ENCODE data around the gene ERBB4. TPM values are rescaled to one million over a fixed set of nuclear protein-coding genes. Genes with fewer than 3 reads are reported as not detected.
"Not testable (repeated sequence)": the region's sequence is repeated elsewhere in the genome, so short reads cannot be mapped to it uniquely, and the experiment has no call there.

ERBB4 gene
- total RNA-seq, 1 donor from 2014 or later = 17.8 TPM

GRCh38 chr2:212528106-212528856 lies 10.3 kb downstream of the ERBB4 start:
- no peak for DNase-seq

GRCh38 chr2:212526059-212526458 lies 12.5 kb downstream of the ERBB4 start:
- DNase-seq = no peak

GRCh38 chr2:212523756-212524155 lies 14.8 kb downstream of the ERBB4 start:
- peak; percentile 63 for DNase-seq

GRCh38 chr2:212520340-212520739 lies 18.3 kb downstream of the ERBB4 start:
- no peak for DNase-seq

DNA sequence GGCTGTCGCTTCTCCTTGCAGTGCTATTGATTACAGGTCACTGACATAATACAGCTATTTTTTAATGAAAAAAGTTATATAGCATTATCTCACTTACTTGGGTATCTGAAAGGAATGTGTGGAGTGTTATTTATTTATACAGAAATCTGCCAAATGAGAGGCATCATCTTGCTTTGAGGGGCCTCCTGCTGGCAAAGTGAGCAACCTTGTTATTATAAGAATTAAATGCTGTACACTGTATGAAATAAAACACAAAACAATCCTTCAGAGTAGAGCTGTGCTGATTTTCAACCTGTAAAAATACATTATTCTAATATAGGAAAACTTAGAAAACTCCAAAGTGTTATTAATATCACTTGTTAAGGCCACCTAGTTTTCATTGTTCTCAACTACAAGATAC lies 20.9 kb downstream of the ERBB4 start:
- DNase-seq = no peak

GRCh38 chr2:212505586-212505985 lies 33.0 kb downstream of the ERBB4 start:
- DNase-seq = no peak

- no peak for DNase-seq
Measured at GRCh38 chr2:212495046-212495445, 43.6 kb downstream of the ERBB4 start.

DNA sequence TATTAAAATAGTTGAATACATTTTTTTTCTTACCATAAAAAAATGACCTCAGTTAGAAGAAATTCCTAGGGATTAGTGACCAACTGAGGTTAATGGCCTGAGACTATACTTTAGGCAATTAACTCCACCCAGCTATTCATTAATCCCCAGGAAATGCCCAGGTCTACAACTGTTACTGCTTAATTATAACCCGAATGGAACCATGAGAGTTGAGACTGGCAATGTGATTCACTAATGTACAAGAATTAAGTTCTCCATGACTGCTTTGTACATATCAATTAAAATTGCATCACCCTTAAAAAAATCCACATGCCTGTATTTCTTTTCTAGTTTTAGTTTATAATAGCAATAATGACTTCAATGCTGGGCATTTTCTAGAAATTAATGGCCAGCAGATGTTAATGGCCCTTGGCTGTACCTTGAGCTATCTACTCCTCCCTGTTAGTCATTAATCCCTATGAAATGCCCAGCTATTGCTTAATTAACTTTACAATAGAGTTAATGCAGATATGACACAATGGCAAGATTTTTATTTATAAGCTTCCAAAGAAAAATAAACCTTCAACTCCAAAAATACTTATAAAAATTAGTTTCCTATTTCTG lies 44.1 kb downstream of the ERBB4 start:
- no peak for DNase-seq

GRCh38 chr2:212489719-212490346 lies 48.8 kb downstream of the ERBB4 start:
- DNase-seq = no peak

DNA sequence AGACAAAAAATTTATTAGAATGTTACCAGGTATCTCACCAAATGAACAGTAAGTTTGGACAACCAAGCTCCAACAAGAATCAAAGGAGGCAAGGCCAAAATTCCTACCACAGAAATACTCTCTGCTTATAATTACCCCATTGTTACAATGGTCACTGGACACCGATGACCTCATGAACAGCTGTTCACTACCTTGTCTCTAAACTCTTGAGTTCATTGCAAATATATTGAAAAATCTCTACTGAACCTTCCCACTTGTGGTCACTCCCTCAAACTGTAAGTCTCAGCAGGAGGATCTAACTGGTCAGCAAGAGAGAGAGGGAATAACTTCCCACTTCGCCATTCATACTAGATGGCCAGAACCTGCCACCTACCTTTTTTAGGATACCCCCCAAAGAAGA lies 50.0 kb downstream of the ERBB4 start:
- DNase-seq = no peak

DNA sequence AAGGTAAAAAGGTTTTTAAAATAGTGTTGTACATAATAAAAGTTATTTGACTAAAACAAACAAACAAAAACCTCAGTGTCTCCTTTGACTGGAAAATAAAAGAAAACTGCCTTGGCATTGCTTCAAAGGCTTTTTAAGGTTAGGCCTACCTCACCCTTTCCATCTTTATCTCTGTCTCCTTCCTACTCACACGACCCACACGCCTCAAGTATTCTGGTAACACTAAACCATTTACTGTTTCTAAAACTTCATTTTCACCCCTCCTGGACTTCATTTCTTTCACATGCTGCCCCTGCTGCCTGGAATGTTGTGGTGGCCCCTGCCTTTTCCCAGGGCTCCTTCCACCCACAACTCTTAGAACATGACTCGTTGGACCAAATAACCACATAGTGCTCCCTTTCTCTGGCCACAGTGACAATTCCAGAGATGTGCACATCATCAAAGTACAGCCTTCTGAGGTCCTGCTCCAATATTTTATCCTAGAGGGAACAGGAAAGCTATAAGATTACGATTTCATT lies 54.0 kb downstream of the ERBB4 start:
- DNase-seq = no peak

DNA sequence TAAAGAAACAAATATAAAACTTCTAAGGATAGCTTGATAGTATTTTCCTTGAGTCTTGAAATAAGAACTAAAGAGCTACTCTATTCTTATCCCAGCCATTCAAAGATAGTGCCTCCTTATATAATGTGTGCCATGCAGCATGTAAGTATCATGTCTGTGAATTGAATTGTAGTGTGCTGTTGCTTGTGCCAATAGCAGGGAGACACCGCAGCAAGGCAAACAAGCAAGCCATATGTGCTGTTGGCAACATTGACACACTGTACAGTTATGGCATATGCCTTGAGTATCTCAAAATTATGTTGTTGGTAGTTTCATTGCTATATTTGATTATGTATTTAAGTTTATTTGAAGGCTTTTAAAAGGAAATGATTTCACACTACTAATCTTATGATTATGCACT lies 58.2 kb downstream of the ERBB4 start:
- no peak for DNase-seq

DNA sequence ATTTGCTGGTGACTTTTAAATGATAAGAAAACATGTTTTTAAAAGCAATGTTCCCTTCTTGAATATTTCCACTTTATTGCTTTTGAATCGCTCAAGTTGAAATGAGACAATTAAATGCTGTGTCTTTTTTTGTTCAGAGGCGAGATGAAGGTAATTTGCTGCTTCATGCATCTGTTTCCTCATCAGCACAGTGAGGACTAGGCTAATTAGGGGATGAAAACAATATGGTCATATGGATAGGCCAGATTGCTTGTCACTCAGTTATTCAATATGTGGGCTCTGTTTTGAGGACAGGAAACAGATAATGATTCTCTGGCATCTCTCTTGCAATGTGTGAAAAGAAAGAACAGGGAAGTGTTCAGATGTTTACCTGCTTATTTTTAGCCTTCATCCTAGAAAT lies 61.0 kb downstream of the ERBB4 start:
- DNase-seq = no peak

DNA sequence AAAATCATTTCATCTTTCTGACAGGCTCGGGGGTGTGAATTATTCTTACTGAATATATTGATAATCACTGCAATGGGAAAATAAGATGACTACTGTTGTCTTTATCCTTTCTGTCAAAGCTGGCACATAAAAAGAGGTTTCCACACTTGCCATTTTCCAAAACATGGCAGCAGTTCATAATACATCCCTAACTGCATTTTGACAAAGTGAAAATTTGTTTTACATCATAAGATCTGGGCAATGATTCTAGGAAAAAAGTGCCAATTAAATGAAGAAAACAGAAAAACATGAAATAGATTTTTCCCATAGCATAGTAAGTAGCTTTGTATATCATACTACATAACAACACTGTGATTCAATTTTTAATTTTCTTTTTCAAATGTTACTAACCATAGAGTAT lies 65.4 kb downstream of the ERBB4 start:
- DNase-seq = no peak

DNA sequence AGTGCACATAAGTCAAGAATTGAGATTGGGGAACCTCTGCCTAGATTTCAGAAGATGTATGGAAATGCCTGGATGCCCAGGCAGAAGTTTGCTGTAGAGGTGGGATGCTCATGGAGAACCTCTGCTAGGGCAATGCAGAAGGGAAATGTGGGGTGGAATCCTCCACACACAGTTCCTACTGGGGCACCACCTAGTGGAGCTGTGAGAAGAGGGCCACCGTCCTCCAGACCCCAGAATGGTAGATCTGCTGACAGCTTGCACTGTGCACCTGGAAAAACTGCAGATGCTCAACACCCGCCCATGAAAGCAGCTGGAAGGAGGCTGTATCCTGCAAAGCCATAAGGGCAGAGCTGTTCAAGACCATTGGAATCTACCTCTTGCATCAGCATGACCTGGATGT lies 71.1 kb downstream of the ERBB4 start:
- not testable (repeated sequence) for DNase-seq

GRCh38 chr2:212465456-212465855 lies 73.1 kb downstream of the ERBB4 start:
- DNase-seq = no peak

- DNase-seq = not testable (repeated sequence)
Measured at GRCh38 chr2:212461708-212462107, 76.9 kb downstream of the ERBB4 start.

GRCh38 chr2:212454149-212454548 lies 84.5 kb downstream of the ERBB4 start:
- no peak for DNase-seq

GRCh38 chr2:212451786-212452231 lies 86.8 kb downstream of the ERBB4 start:
- DNase-seq = peak; percentile 2

- DNase-seq = no peak
Measured at GRCh38 chr2:212448698-212449097, 89.9 kb downstream of the ERBB4 start.

DNA sequence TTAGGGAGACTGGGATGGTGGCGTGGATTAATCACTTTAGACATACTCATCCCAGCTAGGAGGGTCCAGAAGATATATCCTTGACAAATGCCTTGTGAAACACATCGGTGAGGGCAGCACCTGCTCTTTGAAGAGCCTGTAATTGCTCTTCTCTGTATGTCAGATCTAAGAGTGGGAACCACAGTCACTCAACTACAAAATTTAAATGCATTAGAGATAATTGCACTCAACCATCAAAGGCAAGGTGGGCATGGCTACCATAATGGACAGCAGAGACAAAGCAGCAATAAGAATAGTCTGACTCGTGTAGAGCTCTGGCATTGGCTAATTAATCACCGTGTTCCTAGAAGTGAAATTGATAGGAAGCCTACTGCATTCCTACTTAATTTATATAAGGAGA lies 96.8 kb downstream of the ERBB4 start:
- DNase-seq = no peak

DNA sequence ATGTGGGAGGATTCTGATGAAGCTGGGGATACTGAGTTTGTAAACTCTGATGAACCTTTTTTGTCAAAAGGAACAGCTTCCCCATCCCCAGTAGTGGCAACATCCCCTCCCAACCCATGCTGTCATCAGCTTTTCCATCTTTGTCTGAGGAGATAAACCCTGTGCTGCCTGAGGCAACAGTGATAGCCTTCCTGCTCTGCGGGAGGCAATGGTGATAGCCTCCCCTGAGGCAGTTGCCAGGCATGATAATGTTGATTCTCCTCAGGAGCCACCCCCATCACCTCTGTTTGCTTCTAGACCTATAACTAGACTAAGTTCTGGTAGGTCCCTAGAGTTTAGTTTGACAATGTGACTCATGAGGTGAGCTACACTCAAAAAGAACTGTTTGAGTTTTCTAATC lies 97.5 kb downstream of the ERBB4 start:
- DNase-seq = no peak

All from tongue (tissue), 2 donors.